Upper lobe of left lung (tissue), 4 donors: ENCODE data around the gene SFTPA2.

Source experiments
- CTCF ChIP-seq, 6 experiments: fragments of 450-650 bp in 4 of 6; fragments of 200-600 bp in 2 of 6; sonication (generic) in 2 of 6; IDR thresholded peaks; one replicate each; pipeline ENCODE4 v1.5.1; 2016 to 2019; ENCODE audit warnings: antibody characterized with exemption in 6 of 6
- POLR2AphosphoS5 ChIP-seq, 2 donors: sonication (generic); formaldehyde crosslinking; IDR thresholded peaks; one replicate each; pipeline ENCODE4 v1.5.1; 2017; ENCODE audit warnings: antibody characterized with exemption in 2 of 2

GRCh38 chr10:79507440-79508167 lies 52.6 kb downstream of the SFTPA2 start:
- TF ChIP-seq CTCF (IDR thresholded peaks at IDR 0.05) (no peak), POLR2AphosphoS5 (IDR thresholded peaks at IDR 0.05) (no peak)
